OCI-LY3 (cell line): ENCODE data around the gene ABCG4.
"Not testable (repeated sequence)": the region's sequence is repeated elsewhere in the genome, so short reads cannot be mapped to it uniquely, and the experiment has no call there.

Experiments used
- H2AFZ ChIP-seq: fragments of 200-600, 300-600 bp; shearing (Covaris generic); 2 replicates; pipeline ENCODE4 v1.6.0; 2014; ENCODE audit warnings: antibody characterized with exemption, low read depth, low read length
- H3K27ac ChIP-seq: fragments of 200-600, 300-600 bp; sonication (generic); 2 replicates; pipeline ENCODE4 v1.5.1; 2014; ENCODE audit warnings: mild to moderate bottlenecking, low read length, moderate library complexity, mixed read lengths
- H3K27me3 ChIP-seq: fragments of 200-600, 300-600 bp; sonication (generic); 2 replicates; pipeline ENCODE4 v1.6.1; 2014; ENCODE audit warnings: low read depth, low read length, mixed read lengths
- H3K36me3 ChIP-seq: fragments of 200-600, 300-600 bp; sonication (generic); replicated peaks from 2 replicates; pipeline ENCODE3; 2014; ENCODE audit warnings: low read depth, low read length, mixed read lengths
- H3K4me1 ChIP-seq: fragments of 300-600, 200-600 bp; sonication (generic); 2 replicates; pipeline ENCODE4 v1.6.1; 2014; ENCODE audit warnings: low read length, mixed read lengths
- H3K4me2 ChIP-seq: fragments of 200-600, 300-600 bp; sonication (generic); 2 replicates; pipeline ENCODE4 v1.6.1; 2014; ENCODE audit warnings: low read length, mixed read lengths
- H3K4me3 ChIP-seq: fragments of 300-600, 200-600 bp; sonication (generic); 2 replicates; pipeline ENCODE4 v1.5.1; 2014; ENCODE audit warnings: antibody characterized with exemption, mild to moderate bottlenecking, low read length, moderate library complexity
- H3K79me2 ChIP-seq: fragments of 300-600, 200-600 bp; shearing (Covaris generic); 2 replicates; pipeline ENCODE4 v1.6.1; 2014; ENCODE audit warnings: mild to moderate bottlenecking, low read length, mixed read lengths
- H3K9ac ChIP-seq: fragments of 300-600, 200-600 bp; shearing (Covaris generic); 2 replicates; pipeline ENCODE4 v1.6.0; 2014; ENCODE audit warnings: mild to moderate bottlenecking, low read length, moderate library complexity
- H3K9me3 ChIP-seq: fragments of 200-600, 300-600 bp; shearing (Covaris generic); 2 replicates; pipeline ENCODE4 v1.6.1; 2014; ENCODE audit warnings: low read length, mixed read lengths; ENCODE audit not compliant: insufficient read depth
- H4K20me1 ChIP-seq: fragments of 200-600, 300-600 bp; sonication (generic); 2 replicates; pipeline ENCODE4 v1.6.1; 2016; ENCODE audit warnings: low read length, mixed read lengths; ENCODE audit not compliant: insufficient read depth
- CTCF ChIP-seq: fragments of 200-600, 300-600 bp; sonication (generic); IDR thresholded peaks from 2 replicates; pipeline ENCODE4 v1.5.1; 2014; ENCODE audit warnings: antibody characterized with exemption, low read length, low read depth
- EZH2phosphoT487 ChIP-seq: fragments of 200-600 bp; shearing (Covaris generic); IDR thresholded peaks from 2 replicates; pipeline ENCODE4 v1.6.1; 2018; ENCODE audit warnings: antibody characterized with exemption, mixed run types, low read depth

ABCG4 gene

DNA sequence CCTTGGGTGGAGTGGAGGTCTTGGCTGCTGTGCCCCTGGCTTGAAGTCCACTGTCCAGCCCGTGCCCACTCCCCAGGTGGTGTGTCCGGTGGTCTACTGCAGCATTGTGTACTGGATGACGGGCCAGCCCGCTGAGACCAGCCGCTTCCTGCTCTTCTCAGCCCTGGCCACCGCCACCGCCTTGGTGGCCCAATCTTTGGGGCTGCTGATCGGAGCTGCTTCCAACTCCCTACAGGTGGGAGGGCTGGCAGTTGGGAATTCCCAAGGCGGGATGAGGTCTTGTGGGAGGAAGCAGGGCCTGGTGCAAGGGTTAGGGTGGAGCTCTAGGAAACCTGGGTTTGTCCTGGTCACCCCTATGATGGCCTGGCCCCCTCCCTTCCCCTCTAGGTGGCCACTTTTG lies 11.3 kb downstream of the ABCG4 start:
- TF ChIP-seq EZH2phosphoT487 (no peak), CTCF (no peak)
- Histone ChIP-seq H3K79me2 (no peaks in the 10 kb centered on the region), H3K4me2 (no peak overlapping the region), H3K9ac (no peak overlapping the region), H2AFZ (no peak overlapping the region), H3K27ac (no peak overlapping the region), H3K4me1 (no peaks in the 10 kb centered on the region), H4K20me1 (no peaks in the 10 kb centered on the region), H3K36me3 (no peaks in the 10 kb centered on the region), H3K27me3 (0 out of 2 replicates have a peak, but pooled peaks cover 3% of the 10 kb centered on the region), H3K9me3 (no peaks in the 10 kb centered on the region), H3K4me3 (no peak overlapping the region)

DNA sequence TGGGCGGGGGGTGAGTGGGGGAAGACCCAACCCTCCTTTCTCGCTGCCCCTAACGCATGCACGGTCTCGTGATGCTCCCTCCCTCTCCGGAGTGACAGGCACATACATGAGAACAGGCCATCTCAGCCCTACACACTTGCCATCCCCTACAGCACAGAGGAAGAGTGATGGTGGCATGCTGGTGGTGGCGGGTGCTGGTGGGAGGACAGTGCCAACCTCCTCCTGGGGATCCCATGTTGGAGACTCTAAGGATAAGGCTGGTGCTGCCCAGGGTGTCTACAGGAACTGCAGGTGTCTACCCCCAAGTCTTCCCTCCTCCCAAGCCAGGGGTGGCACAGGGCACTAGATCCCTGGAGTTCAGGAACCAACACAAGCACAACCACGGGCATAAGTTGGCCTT lies 13.0 kb downstream of the ABCG4 start:
- Histone ChIP-seq H2AFZ (no peak overlapping the region), H3K9me3 (no peaks in the 10 kb centered on the region), H3K4me1 (no peaks in the 10 kb centered on the region), H4K20me1 (no peaks in the 10 kb centered on the region), H3K79me2 (no peaks in the 10 kb centered on the region), H3K9ac (no peak overlapping the region), H3K27ac (no peak overlapping the region), H3K27me3 (0 out of 2 replicates have a peak, but pooled peaks cover under 1% of the 10 kb centered on the region), H3K4me2 (no peak overlapping the region), H3K4me3 (no peak overlapping the region), H3K36me3 (no peaks in the 10 kb centered on the region)
- TF ChIP-seq CTCF (no peak), EZH2phosphoT487 (no peak)

DNA sequence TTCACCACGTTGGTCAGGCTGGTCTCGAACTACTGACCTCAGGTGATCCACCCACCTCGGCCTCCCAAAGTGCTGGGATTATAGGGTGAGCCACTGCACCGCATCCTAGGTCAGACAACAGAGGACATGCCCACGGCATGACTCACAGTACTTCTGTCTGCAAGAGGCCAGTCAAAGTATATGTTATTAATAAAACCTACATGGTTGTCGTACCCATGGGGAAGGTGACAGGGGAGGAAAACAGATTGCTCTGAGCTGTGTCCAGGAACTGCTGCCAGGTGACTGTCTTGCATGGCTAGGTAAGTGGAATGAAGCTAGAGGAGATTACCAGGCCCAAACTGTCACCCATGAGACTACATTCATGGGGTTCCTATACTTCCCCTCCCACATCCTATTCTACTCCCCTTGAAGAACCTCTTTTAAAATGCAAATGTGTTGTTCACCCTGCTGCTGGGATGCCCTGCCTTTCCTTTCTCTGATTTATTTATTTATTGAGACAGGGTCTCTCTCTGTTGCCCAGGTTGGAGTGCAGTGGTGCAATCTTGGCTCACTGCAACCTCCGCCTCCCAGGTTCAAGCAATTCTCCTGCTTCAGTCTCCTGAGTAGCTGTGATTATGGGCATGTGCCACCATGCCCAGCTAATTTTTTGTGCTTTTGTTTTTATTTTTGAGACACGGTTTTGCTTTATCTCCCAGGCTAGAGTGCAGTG lies 17.7 kb downstream of the ABCG4 start:
- no peak overlapping the region for H3K4me3 ChIP-seq
- H2AFZ ChIP-seq = no peak overlapping the region
- no peaks in the 10 kb centered on the region for H4K20me1 ChIP-seq
- H3K27me3 ChIP-seq = no peaks in the 10 kb centered on the region
- H3K27ac ChIP-seq = no peak overlapping the region
- H3K79me2 ChIP-seq = no peaks in the 10 kb centered on the region
- no peak for TF ChIP-seq CTCF
- TF ChIP-seq EZH2phosphoT487 = no peak
- no peak overlapping the region for H3K9ac ChIP-seq
- no peaks in the 10 kb centered on the region for H3K36me3 ChIP-seq
- H3K4me1 ChIP-seq = peaks cover 3% of the 10 kb centered on the region; the same call in 1 of the 2 replicates
- H3K4me2 ChIP-seq = no peak overlapping the region
- H3K9me3 ChIP-seq = no peaks in the 10 kb centered on the region

DNA sequence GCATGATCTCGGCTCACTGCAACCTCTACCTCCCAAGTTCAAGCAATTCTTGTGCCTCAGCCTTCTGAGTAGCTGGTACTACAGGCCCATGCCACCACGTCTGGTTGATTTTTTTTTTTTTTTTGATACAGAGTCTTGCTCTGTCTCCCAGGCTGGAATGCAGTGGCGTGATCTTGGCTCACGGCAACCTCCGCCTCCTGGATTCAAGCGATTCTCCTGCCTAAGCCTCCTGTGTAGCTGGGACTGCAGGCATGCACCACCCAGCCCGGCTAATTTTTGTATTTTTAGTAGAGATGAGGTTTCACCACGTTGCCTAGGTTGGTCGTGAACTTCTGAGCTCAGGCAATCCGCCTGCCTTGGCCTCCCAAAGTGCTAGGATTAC lies 18.2 kb downstream of the ABCG4 start:
- not testable (repeated sequence) for H3K9ac ChIP-seq, H3K4me1 ChIP-seq, H3K27me3 ChIP-seq, H3K4me2 ChIP-seq, H3K9me3 ChIP-seq, H3K79me2 ChIP-seq, H3K36me3 ChIP-seq, H3K4me3 ChIP-seq, H3K27ac ChIP-seq, H4K20me1 ChIP-seq, H2AFZ ChIP-seq
